ENCODE results near the gene VNN1.
A peak's percentile ranks its signal among the peaks of the same experiment; 100 is the strongest.

The VNN1 gene

GRCh38 chr6:132663661-132664060, 50.2 kb downstream of the VNN1 start:
- no peak for DNase-seq (ENCODE audit: low read depth)
- TF ChIP-seq, protein P1, sequence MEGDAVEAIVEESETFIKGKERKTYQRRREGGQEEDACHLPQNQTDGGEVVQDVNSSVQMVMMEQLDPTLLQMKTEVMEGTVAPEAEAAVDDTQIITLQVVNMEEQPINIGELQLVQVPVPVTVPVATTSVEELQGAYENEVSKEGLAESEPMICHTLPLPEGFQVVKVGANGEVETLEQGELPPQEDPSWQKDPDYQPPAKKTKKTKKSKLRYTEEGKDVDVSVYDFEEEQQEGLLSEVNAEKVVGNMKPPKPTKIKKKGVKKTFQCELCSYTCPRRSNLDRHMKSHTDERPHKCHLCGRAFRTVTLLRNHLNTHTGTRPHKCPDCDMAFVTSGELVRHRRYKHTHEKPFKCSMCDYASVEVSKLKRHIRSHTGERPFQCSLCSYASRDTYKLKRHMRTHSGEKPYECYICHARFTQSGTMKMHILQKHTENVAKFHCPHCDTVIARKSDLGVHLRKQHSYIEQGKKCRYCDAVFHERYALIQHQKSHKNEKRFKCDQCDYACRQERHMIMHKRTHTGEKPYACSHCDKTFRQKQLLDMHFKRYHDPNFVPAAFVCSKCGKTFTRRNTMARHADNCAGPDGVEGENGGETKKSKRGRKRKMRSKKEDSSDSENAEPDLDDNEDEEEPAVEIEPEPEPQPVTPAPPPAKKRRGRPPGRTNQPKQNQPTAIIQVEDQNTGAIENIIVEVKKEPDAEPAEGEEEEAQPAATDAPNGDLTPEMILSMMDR (conservative IDR thresholded peaks at IDR 0.05; ENCODE audit: low read depth, low read length) = no peak
- H3K4me3 ChIP-seq (ENCODE audit: low read depth, low read length) = no peak overlapping the region

DNA sequence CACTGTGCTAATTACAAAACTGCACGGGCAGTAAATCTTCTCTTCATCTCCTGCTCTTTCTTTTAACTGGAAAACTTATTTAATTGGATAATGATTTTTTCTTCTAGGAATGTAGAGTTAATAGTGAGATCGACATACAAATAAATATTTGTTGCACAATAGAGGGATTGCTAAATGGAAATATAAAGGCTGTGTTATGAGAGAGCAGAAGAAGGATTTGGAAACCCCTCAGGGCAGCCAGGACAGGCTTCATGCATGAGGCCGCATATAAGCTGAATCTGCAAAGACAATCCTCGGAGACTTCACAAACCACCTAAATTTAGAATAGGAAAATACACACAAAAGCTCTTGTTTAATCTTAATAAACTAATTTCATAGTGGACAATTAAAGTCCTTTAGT, 51.9 kb downstream of the VNN1 start:
- no peak for DNase-seq (ENCODE audit: low read depth)
- TF ChIP-seq, protein P1 (conservative IDR thresholded peaks at IDR 0.05; ENCODE audit: low read depth, low read length) = no peak
- H3K4me3 ChIP-seq (ENCODE audit: low read depth, low read length) = no peak overlapping the region

DNA sequence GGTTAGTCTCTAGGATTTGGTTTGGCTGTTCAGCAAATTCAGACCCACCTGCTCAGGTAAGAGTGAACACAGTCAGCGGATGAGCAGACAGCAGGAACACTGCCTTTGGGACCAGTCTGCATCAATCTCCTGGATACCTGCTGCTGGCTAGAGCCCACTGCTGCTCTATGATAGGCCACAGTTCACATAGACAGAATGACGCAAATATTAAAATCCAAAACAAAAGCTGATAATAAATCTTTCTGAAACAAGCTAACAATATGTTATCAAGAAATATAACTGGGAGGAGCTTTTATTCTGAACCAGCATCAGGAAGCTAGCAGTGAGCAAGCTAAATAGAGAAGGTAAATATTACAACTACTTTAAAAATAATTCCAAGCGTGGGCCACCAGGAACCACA, 54.8 kb downstream of the VNN1 start, which contains the start of gene TAAR1:
TSS of gene TAAR1 (minus strand) at position 101 of the 400 bp plus-strand sequence. CDS start 13,179 bp downstream, outside the sequence.
- TF ChIP-seq, protein P1 (conservative IDR thresholded peaks at IDR 0.05; ENCODE audit: low read depth, low read length) = no peak
- no peak for DNase-seq (ENCODE audit: low read depth)
- H3K4me3 ChIP-seq (ENCODE audit: low read depth, low read length) = no peak within 1 kb of the TSS

- no peak overlapping the region for H3K4me3 ChIP-seq (ENCODE audit: low read depth, low read length)
- DNase-seq (ENCODE audit: low read depth) = no peak
- TF ChIP-seq, protein P1 (conservative IDR thresholded peaks at IDR 0.05; ENCODE audit: low read depth, low read length) = no peak
Measured at GRCh38 chr6:132651062-132651461, 62.8 kb downstream of the VNN1 start.

- peak; percentile 11 for DNase-seq (ENCODE audit: low read depth)
- TF ChIP-seq, protein P1 (conservative IDR thresholded peaks at IDR 0.05; ENCODE audit: low read depth, low read length) = no peak
- H3K4me3 ChIP-seq (ENCODE audit: low read depth, low read length) = no peak overlapping the region
Measured at GRCh38 chr6:132650429-132650828, 63.4 kb downstream of the VNN1 start.

DNA sequence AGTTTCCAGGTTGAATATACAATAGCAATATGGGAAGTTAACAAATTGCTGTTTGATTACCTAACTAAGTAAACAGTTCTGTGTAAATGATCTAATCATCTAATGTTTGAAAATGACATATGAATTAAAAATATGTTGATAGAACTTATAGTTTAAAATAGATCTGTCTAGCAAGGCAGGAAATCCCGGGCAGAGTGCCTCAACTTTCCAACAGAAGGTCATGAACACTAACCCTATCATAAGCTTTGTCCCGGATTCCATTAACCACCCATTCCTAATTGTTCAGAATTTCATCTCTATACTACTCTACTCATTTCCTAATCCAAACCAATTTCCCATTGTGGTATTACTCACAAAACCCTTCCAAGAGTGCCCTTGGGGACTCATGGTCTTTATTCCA, 65.0 kb downstream of the VNN1 start:
- H3K4me3 ChIP-seq (ENCODE audit: low read depth, low read length) = no peak overlapping the region
- TF ChIP-seq, protein P1 (conservative IDR thresholded peaks at IDR 0.05; ENCODE audit: low read depth, low read length) = no peak
- DNase-seq (ENCODE audit: low read depth) = no peak

DNA sequence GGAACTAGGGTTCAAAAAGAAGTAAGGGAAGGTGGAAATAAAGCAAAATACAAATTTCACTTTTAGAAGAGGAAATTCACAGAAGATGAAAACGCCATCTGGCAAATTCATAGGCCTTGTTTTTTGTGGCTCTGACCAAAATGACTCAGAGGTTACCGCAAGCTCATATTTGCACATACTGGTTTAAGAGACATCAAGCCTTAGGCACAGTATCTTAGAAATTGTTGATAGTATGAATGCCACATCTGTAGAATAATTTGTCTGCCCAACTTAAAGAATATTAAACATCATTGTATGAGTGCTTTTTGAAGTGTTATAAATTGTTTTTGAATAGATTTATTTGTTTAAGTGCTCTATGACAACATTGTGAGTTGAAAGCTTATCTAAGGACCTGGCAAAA, 65.5 kb downstream of the VNN1 start:
- H3K4me3 ChIP-seq (ENCODE audit: low read depth, low read length) = no peak overlapping the region
- TF ChIP-seq, protein P1 (conservative IDR thresholded peaks at IDR 0.05; ENCODE audit: low read depth, low read length) = no peak
- peak; percentile 86 for DNase-seq (ENCODE audit: low read depth)
